ENCODE data around the gene ME1.

ME1 gene

DNA sequence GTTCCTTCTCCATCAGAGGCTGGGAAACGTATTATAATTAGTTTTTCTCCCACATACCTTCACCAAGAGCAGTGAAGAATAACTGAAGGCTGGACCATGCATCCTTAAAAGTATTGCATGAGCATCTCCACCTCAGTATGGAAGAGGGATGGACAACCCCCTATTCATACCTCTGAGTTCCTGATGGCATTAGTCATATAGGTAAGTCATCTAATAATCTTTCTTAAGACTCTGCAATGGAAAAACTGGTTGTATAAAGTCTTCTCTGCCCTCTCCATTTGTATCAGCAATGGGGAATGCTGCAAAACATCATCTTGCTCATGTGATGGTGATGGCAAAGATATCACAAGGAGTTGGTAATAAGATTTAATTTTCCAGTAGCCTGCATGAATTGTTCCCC, 262.3 kb downstream of the ME1 start:
- peaks cover 75 to 88% (median 76%) of the 10 kb centered on the region in 5 donors for H3K36me3 ChIP-seq (ENCODE audit: control insufficient read depth in 5 of 5, insufficient read depth in 5 of 5, low read length in 5 of 5)
- no peaks in the 10 kb centered on the region for H3K27me3 ChIP-seq (ENCODE audit: control insufficient read depth in 5 of 5, insufficient read depth in 4 of 5, low read length in 5 of 5)
- H3K4me1 ChIP-seq (ENCODE audit: control insufficient read depth in 5 of 5, insufficient read depth in 5 of 5, low read length in 5 of 5), result no peaks in the 10 kb centered on the region
- no peaks in the 10 kb centered on the region for H3K9me3 ChIP-seq (ENCODE audit: control insufficient read depth in 5 of 5, low read length in 5 of 5)
- no peak overlapping the region for H3K4me3 ChIP-seq (ENCODE audit: low read depth in 1 of 5, low read length in 5 of 5)
- no peak overlapping the region for H3K9ac ChIP-seq (ENCODE audit: low read length in 5 of 5)
- no peak overlapping the region for H3K27ac ChIP-seq (ENCODE audit: low read depth, low read length)

DNA sequence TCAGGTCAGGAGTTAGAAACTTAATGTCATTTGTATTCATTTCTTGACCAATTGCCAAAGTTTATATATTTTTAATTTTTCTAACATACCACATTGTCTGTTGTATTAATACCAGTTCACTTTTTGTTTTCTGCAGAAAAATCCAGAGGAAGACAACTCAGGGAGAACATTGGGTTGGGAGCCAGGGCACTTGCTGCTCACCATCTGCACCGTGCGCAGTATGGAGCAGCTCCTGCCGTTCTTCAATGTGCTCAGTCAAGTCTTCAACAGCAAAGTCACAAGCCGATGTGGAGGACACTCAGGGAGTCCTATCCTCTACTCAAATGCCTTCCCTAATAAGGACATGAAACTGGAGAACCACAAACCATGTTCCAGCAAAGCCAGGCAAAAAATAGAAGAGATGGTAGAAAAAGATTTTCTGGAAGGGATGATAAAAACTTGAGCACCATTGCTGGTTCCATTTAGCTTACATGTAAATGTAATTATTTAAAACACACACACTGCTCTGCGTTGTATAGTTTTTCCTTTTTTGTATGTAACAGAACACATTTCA, 263.0 kb downstream of the ME1 start:
- Histone ChIP-seq H3K9ac (ENCODE audit: low read length in 5 of 5) (no peak overlapping the region), H3K27ac (ENCODE audit: low read depth, low read length) (no peak overlapping the region), H3K36me3 (ENCODE audit: control insufficient read depth in 5 of 5, insufficient read depth in 5 of 5, low read length in 5 of 5) (peaks cover 68 to 85% (median 73%) of the 10 kb centered on the region in 5 donors)

More for the DNA sequence above, 263.0 kb downstream of the ME1 start:
- Histone ChIP-seq H3K27me3 (ENCODE audit: control insufficient read depth in 5 of 5, insufficient read depth in 4 of 5, low read length in 5 of 5) (no peaks in the 10 kb centered on the region), H3K9me3 (ENCODE audit: control insufficient read depth in 5 of 5, low read length in 5 of 5) (no peaks in the 10 kb centered on the region), H3K4me1 (ENCODE audit: control insufficient read depth in 5 of 5, insufficient read depth in 5 of 5, low read length in 5 of 5) (no peaks in the 10 kb centered on the region), H3K4me3 (ENCODE audit: low read depth in 1 of 5, low read length in 5 of 5) (no peak overlapping the region)

All from subcutaneous abdominal adipose tissue (tissue), 5 donors.